CD14-positive monocyte (primary cell): ENCODE data around the gene ZNF90. TPM values are rescaled to one million over a fixed set of nuclear protein-coding genes. Genes with fewer than 3 reads are reported as not detected.
A peak's percentile ranks its signal among the peaks of the same experiment; 100 is the strongest.
"Not testable (repeated sequence)": the region's sequence is repeated elsewhere in the genome, so short reads cannot be mapped to it uniquely, and the experiment has no call there.

ENCODE experiments used
- DNase-seq, 3 donors: peaks; one replicate each; pipeline ENCODE4 v3.0.0-alpha.2; 2011 to 2022
- H2AFZ ChIP-seq: 2 replicates; pipeline ENCODE4 v1.6.0; 2012; ENCODE audit warnings: mild to moderate bottlenecking, low read depth, low read length, inconsistent platforms; ENCODE audit not compliant: insufficient read depth, poor library complexity, severe bottlenecking
- H3K27ac ChIP-seq, 2 donors: 1 replicate in 1 of 2; 2 replicates in 1 of 2; pipeline ENCODE4 v1.5.1; 2012 to 2013; ENCODE audit warnings: low read length in 2 of 2, control low read depth in 1 of 2, inconsistent platforms in 1 of 2, low read depth in 1 of 2, mild to moderate bottlenecking in 1 of 2
- H3K27me3 ChIP-seq, 2 donors: one replicate each; pipeline versions ENCODE4 v1.6.0 to v1.6.1; 2011 to 2013; ENCODE audit warnings: low read length in 2 of 2; ENCODE audit not compliant: control insufficient read depth in 2 of 2, insufficient read depth in 2 of 2
- H3K36me3 ChIP-seq, 2 donors: replicated peaks in 1 of 2; 1 replicate in 1 of 2; 2 replicates in 1 of 2; pipeline versions ENCODE4 v1.5.1 to v1.6.1; 2012 to 2013; ENCODE audit warnings: low read length in 2 of 2, control low read depth in 1 of 2, inconsistent platforms in 1 of 2, mild to moderate bottlenecking in 1 of 2; ENCODE audit not compliant: insufficient read depth in 2 of 2, control insufficient read depth in 1 of 2
- H3K4me1 ChIP-seq, 2 donors: 1 replicate in 1 of 2; 2 replicates in 1 of 2; pipeline versions ENCODE4 v1.5.1 to v1.6.1; 2012 to 2013; ENCODE audit warnings: low read length in 2 of 2, control low read depth in 1 of 2, inconsistent platforms in 1 of 2, mild to moderate bottlenecking in 1 of 2, moderate library complexity in 1 of 2; ENCODE audit not compliant: insufficient read depth in 2 of 2, control insufficient read depth in 1 of 2
- H3K4me2 ChIP-seq: replicated peaks from 2 replicates; pipeline ENCODE3; 2012; ENCODE audit warnings: low read length, moderate library complexity, mild to moderate bottlenecking; ENCODE audit not compliant: poor library complexity, severe bottlenecking; ENCODE audit errors: extremely low read depth
- H3K4me3 ChIP-seq, 3 experiments: fragments of 200-600 bp in 1 of 3; sonication (generic) in 1 of 3; replicated peaks in 1 of 3; 1 replicate in 2 of 3; 2 replicates in 1 of 3; pipeline ENCODE4 v1.5.1; 2011 to 2013; ENCODE audit warnings: low read length in 3 of 3, mild to moderate bottlenecking in 3 of 3, control low read depth in 2 of 3, low read depth in 2 of 3, inconsistent platforms in 1 of 3, moderate library complexity in 1 of 3
- H3K79me2 ChIP-seq: 2 replicates; pipeline ENCODE4 v1.6.0; 2012; ENCODE audit warnings: mild to moderate bottlenecking, control low read depth, inconsistent platforms, low read length, moderate library complexity; ENCODE audit not compliant: insufficient read depth
- H3K9ac ChIP-seq: 2 replicates; pipeline ENCODE4 v1.6.0; 2017; ENCODE audit warnings: low read length, mild to moderate bottlenecking; ENCODE audit not compliant: insufficient read depth, poor library complexity, severe bottlenecking
- H3K9me3 ChIP-seq, 2 donors: replicated peaks in 1 of 2; 1 replicate in 1 of 2; 2 replicates in 1 of 2; pipeline versions ENCODE4 v1.5.1 to v1.6.1; 2012 to 2013; ENCODE audit warnings: low read length in 2 of 2, control low read depth in 1 of 2; ENCODE audit not compliant: control insufficient read depth in 1 of 2, insufficient read depth in 1 of 2
- H4K20me1 ChIP-seq: 2 replicates; pipeline ENCODE4 v1.6.0; 2012; ENCODE audit warnings: mild to moderate bottlenecking, low read length, control low read depth, moderate library complexity; ENCODE audit not compliant: insufficient read depth
- H3K27ac Mint-ChIP-seq, 7 donors: one replicate each; pipeline ENCODE4 v1.8.0; 2020; ENCODE audit warnings: mild to moderate bottlenecking in 7 of 7, mixed read lengths in 7 of 7, moderate library complexity in 6 of 7, inconsistent platforms in 2 of 7
- H3K27me3 Mint-ChIP-seq, 3 donors: one replicate each; pipeline ENCODE4 v1.8.0; 2021 to 2022; ENCODE audit warnings: low read depth in 3 of 3, mild to moderate bottlenecking in 3 of 3, mixed read lengths in 3 of 3, moderate library complexity in 3 of 3, inconsistent platforms in 1 of 3
- H3K36me3 Mint-ChIP-seq, 2 donors: one replicate each; pipeline ENCODE4 v1.8.0; 2020; ENCODE audit warnings: mixed read lengths in 2 of 2, inconsistent platforms in 1 of 2, mild to moderate bottlenecking in 1 of 2
- H3K4me1 Mint-ChIP-seq: one replicate; pipeline ENCODE4 v1.8.0; 2020; ENCODE audit warnings: mild to moderate bottlenecking, mixed read lengths
- H3K4me3 Mint-ChIP-seq, 2 donors: one replicate each; pipeline ENCODE4 v1.8.0; 2020; ENCODE audit warnings: mild to moderate bottlenecking in 2 of 2, mixed read lengths in 2 of 2, moderate library complexity in 1 of 2
- H3K9me3 Mint-ChIP-seq, 7 donors: one replicate each; pipeline ENCODE4 v1.8.0; 2020 to 2022; ENCODE audit warnings: mixed read lengths in 7 of 7, mild to moderate bottlenecking in 6 of 7, moderate library complexity in 6 of 7, inconsistent platforms in 2 of 7
- WGBS: methylation state at CpG from one replicate; pipeline ENCODE4 v1.1.5; 2013; ENCODE audit warnings: missing lambda C conversion rate; ENCODE audit not compliant: insufficient coverage; 5-methylcytosine and 5-hydroxymethylcytosine counted together
- intact Hi-C, 2 donors: fragments of 100-400 bp; cut with micrococcal nuclease; formaldehyde crosslinking; loops; one replicate each; pipeline versions ENCODE4 v1.15.0 to v1.15.1; 2023
- polyA plus RNA-seq, 3 donors: library from polyadenylated mRNA; depleted of rRNA in 1 of 3; unstranded in 2 of 3; stranded (reverse) in 1 of 3; fragments of 300-500 nt in 2 of 3; fragments of >200 nt in 1 of 3; fragmentation: Illumina TruSeq in 2 of 3; gene quantifications; 1 replicate in 2 of 3; 2 replicates in 1 of 3; pipeline ENCODE4 v1.2.3, GENCODE V29; 2012 to 2021
- TF ChIP-seq, protein P1 (sequence below): fragments of 200-600 bp; IDR thresholded peaks from one replicate; pipeline ENCODE4 v1.8.0; 2022; ENCODE audit warnings: antibody characterized with exemption, mild to moderate bottlenecking

Gene ZNF90
- polyA plus RNA-seq, 3 donors, result 0.59 TPM; not detected in 2

DNA sequence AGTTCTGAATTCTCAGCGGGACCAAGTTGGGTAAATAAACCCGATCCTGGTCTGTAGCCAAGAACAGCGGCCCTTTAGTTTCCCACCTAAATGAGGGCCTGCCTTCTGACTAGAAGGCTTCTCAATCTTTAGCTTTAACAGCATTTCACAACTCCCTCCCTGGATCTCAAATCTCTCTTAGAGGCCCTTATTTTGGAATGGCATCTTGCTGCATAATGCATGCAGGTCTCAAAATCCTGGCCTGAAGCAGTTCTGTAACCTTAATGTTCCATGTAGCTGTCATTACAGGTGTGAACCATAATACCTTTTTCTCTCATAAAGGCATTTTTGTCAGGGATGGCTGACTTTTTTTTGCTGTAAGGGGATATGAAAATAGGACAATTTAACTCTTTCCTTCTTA is 29.5 kb downstream of the ZNF90 start:
- H3K4me2 ChIP-seq, result no peak overlapping the region
- no peak for DNase-seq
- H3K9ac ChIP-seq, result no peak overlapping the region
- peaks cover 53 to 83% of the 10 kb centered on the region in 2 donors for H3K9me3 ChIP-seq
- no peaks in the 10 kb centered on the region for H4K20me1 ChIP-seq
- Mint-ChIP-seq H3K4me3 (no peak overlapping the region), H3K27me3 (peaks cover 0 to 2% (median 0%) of the 10 kb centered on the region in 3 donors), H3K9me3 (peaks cover 20 to 74% (median 68%) of the 10 kb centered on the region in 7 donors), H3K36me3 (peaks cover 38 to 62% of the 10 kb centered on the region in 2 donors), H3K4me1 (no peaks in the 10 kb centered on the region), H3K27ac (no peak overlapping the region)
- intact Hi-C loops, result no loop called here
- WGBS, result 74% methylated on average over 3 of the region's 3 CpGs
- H3K79me2 ChIP-seq, result no peaks in the 10 kb centered on the region
- H3K36me3 ChIP-seq, result peaks cover 7 to 54% of the 10 kb centered on the region in 2 donors
- peak overlapping the region in 1 of 3 experiments; percentile 11 for H3K4me3 ChIP-seq
- TF ChIP-seq, protein P1, sequence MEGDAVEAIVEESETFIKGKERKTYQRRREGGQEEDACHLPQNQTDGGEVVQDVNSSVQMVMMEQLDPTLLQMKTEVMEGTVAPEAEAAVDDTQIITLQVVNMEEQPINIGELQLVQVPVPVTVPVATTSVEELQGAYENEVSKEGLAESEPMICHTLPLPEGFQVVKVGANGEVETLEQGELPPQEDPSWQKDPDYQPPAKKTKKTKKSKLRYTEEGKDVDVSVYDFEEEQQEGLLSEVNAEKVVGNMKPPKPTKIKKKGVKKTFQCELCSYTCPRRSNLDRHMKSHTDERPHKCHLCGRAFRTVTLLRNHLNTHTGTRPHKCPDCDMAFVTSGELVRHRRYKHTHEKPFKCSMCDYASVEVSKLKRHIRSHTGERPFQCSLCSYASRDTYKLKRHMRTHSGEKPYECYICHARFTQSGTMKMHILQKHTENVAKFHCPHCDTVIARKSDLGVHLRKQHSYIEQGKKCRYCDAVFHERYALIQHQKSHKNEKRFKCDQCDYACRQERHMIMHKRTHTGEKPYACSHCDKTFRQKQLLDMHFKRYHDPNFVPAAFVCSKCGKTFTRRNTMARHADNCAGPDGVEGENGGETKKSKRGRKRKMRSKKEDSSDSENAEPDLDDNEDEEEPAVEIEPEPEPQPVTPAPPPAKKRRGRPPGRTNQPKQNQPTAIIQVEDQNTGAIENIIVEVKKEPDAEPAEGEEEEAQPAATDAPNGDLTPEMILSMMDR, result no peak
- H2AFZ ChIP-seq, result no peak overlapping the region
- no peaks in the 10 kb centered on the region for H3K27me3 ChIP-seq
- H3K4me1 ChIP-seq, result no peaks in the 10 kb centered on the region
- no peak overlapping the region for H3K27ac ChIP-seq

DNA sequence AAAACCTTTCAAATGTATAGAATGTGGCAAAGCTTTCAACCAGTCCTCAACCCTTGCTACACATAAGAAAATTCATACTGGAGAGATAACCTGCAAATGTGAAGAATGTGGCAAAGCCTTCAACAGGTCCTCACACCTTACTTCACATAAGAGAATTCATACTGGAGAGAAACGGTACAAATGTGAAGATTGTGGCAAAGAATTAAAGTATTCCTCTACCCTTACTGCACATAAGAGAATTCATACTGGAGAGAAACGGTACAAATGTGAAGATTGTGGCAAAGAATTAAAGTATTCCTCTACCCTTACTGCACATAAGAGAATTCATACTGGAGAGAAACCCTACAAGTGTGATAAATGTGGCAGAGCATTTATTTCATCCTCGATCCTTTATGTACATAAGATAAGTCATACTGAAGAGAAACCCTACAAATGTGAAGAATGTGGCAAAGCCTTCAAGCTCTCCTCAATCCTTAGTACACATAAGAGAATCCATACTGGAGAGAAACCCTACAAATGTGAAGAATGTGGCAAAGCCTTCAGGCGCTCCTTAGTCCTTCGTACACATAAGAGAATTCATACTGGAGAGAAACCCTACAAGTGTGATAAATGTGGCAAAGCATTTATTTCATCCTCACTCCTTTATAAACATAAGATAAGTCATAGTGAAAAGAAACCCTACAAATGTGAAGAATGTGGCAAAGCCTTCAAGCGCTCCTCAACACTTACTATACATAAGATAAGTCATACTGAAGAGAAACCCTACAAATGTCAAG is 40.5 kb downstream of the ZNF90 start:
- Histone ChIP-seq H3K36me3 (peaks cover 0 to 32% of the 10 kb centered on the region in 2 donors), H3K4me3 (peak overlapping the region in 1 of 3 experiments; percentile 37), H3K9me3 (peaks cover 38 to 94% of the 10 kb centered on the region in 2 donors)
- H3K9ac ChIP-seq, H3K4me3 Mint-ChIP-seq, intact Hi-C loops, H2AFZ ChIP-seq, H3K27me3 ChIP-seq, H3K27me3 Mint-ChIP-seq, H4K20me1 ChIP-seq, H3K4me1 Mint-ChIP-seq, H3K4me2 ChIP-seq, H3K27ac Mint-ChIP-seq, H3K4me1 ChIP-seq, DNase-seq, H3K79me2 ChIP-seq, H3K27ac ChIP-seq: not testable (repeated sequence)
- H3K36me3 Mint-ChIP-seq, result peaks cover 14 to 35% of the 10 kb centered on the region in 2 donors
- no CpG with 5 or more reads among the region's 6 CpGs for WGBS
- H3K9me3 Mint-ChIP-seq, result peaks cover 33 to 81% (median 65%) of the 10 kb centered on the region in 7 donors
